OCI-LY3 (cell line): ENCODE measurements around the gene RTL5.

Source experiments
- EZH2phosphoT487 ChIP-seq: fragments of 200-600 bp; shearing (Covaris generic); IDR thresholded peaks from 2 replicates; pipeline ENCODE4 v1.6.1; 2018; ENCODE audit warnings: antibody characterized with exemption, mixed run types, low read depth
- TF ChIP-seq, protein P1 (sequence below): fragments of 200-600, 300-600 bp; sonication (generic); IDR thresholded peaks from 2 replicates; pipeline ENCODE4 v1.5.1; 2014; ENCODE audit warnings: antibody characterized with exemption, low read length, low read depth

DNA sequence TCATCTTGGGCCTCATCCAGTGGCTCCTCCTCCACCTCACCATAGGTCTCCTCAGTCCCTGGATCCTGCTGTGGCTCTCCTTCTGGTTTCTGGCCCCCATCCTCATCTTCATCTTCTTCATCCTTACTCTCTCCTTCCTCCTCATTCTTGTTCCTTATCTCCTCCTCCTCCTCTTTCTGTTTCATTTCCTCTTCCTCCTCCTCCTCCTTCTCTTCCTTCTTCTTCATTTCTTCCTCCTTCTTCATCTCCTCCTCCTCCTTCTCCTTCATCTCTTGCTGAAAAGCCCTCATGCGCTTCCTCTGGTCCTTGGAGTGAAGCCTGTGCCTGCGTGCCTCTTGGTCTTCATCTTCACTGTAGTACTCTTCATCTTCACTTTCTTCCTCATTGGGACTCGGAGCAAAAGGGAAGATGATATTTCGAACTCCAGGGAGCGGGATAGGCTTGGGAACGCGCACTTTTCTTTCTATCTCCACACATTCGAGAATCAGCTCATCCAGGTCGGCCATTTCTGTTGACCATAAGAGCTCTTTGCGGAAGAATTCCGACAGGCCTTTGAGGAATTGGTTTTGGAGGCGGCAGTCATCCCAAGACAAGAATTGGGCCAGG is 1.5 kb downstream of the RTL5 start:
- TF ChIP-seq, protein P1, sequence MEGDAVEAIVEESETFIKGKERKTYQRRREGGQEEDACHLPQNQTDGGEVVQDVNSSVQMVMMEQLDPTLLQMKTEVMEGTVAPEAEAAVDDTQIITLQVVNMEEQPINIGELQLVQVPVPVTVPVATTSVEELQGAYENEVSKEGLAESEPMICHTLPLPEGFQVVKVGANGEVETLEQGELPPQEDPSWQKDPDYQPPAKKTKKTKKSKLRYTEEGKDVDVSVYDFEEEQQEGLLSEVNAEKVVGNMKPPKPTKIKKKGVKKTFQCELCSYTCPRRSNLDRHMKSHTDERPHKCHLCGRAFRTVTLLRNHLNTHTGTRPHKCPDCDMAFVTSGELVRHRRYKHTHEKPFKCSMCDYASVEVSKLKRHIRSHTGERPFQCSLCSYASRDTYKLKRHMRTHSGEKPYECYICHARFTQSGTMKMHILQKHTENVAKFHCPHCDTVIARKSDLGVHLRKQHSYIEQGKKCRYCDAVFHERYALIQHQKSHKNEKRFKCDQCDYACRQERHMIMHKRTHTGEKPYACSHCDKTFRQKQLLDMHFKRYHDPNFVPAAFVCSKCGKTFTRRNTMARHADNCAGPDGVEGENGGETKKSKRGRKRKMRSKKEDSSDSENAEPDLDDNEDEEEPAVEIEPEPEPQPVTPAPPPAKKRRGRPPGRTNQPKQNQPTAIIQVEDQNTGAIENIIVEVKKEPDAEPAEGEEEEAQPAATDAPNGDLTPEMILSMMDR: no peak
- TF ChIP-seq EZH2phosphoT487: no peak
